ENCODE data around the gene PLK3. TPM values are rescaled to one million over a fixed set of nuclear protein-coding genes. Genes with fewer than 3 reads are reported as not detected.
A peak's percentile ranks its signal among the peaks of the same experiment; 100 is the strongest.

PLK3 gene
- total and polyA plus RNA-seq, 10 of the 15 experiments (the other 5 are each of a cell fraction or from before 2014, with no cell fraction given): 1.5 to 23.2 (median 12.1) TPM

DNA sequence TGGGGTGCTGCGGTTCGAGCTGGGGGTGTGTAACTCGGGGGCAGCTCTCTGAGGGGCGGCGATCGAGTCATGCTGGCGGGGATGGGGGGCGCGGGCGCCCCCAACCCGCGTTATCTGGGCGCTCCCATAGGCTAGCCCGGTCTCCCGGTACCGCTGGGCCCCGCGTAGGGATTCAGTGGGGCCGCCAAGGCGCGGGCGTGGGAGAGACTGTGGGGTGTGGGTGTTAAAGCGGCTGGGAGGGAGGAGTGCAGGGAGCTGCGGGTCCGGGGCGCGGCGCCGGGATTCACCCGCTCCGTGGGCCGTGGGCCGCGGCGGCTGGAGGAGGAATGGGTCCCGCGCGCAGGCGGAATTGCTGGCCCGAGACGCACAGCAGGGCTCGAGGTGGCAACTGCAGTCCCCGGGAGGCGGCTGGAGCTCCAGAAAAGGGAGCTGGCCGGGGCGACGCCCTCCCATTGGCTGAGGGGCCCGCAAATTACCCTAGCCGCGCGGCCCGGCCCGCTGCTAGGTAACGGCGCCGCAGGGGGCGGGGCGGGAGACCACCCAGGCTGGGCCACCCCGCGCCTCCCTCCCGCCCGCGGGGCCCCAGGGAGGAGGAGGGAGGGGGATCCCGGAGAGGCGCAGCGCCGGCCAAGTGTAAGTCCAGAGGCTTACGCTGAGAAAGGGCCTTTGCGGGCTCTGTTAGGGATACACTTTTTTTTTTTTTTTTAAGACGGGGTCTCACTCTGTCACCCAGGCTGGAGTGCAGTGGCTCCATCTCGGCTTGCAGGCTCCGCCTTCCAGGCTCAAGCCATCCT, 42.9 kb downstream of the PLK3 start, which contains the start of gene PTCH2:
TSS of gene PTCH2 (minus strand) at position 392 of the 794 bp plus-strand sequence. CDS start at position 71, 321 bp downstream.
- TF ChIP-seq IKZF1 (conservative IDR thresholded peaks at IDR 0.05) (peak; percentile 15; the same call in 1 of the 2 replicates), RAD21 (IDR thresholded peaks at IDR 0.05; ENCODE audit: insufficient read depth, low read depth, low read length) (no peak), CBX5 (IDR thresholded peaks at IDR 0.05; ENCODE audit: low read depth) (no peak), EGR1 (IDR thresholded peaks at IDR 0.05; ENCODE audit: borderline replicate concordance in 1 of 2, low read depth in 2 of 2, low read length in 2 of 2) (peak in 1 of 2 experiments; percentile 14; a peak in 1 of 3 replicates), NFYB (IDR thresholded peaks at IDR 0.05; ENCODE audit: insufficient read depth, low read depth, low read length) (0 out of 2 replicates have a peak, but pooled peaks have one; percentile 22)
- TF ChIP-seq, protein P1, sequence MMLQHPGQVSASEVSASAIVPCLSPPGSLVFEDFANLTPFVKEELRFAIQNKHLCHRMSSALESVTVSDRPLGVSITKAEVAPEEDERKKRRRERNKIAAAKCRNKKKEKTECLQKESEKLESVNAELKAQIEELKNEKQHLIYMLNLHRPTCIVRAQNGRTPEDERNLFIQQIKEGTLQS (IDR thresholded peaks at IDR 0.05; ENCODE audit: borderline replicate concordance, extremely low read depth, low read depth, low read length): no peak
- H3K4me1 ChIP-seq (ENCODE audit: control insufficient read depth, insufficient read depth, low read length): no peaks in the 10 kb centered on the region
- intact Hi-C loops (cut with micrococcal nuclease; ENCODE audit: unreplicated experiment) (no loop called here), in situ Hi-C loops (cut with MboI) (no loop called here)
- SMC1A ChIA-PET (ENCODE audit: uncharacterized antibody, unreplicated experiment): interaction anchor here (0.6 kb wide), 2 partner anchors 143 to 190 kb away, joined by 3 read pairs; partner anchors contain the start of gene EIF2B3
- H3K27me3 ChIP-seq (replicated peaks in 1 of 2; ENCODE audit: control insufficient read depth in 2 of 2, insufficient read depth in 2 of 2, low read length in 1 of 2): no peaks in the 10 kb centered on the region
- peak; percentile 85 for ATAC-seq
- no peaks in the 10 kb centered on the region for H3K36me3 ChIP-seq (ENCODE audit: control insufficient read depth in 2 of 2, insufficient read depth in 2 of 2, low read length in 1 of 2)
- no peaks in the 10 kb centered on the region for H3K9me3 ChIP-seq (replicated peaks; ENCODE audit: control insufficient read depth, insufficient read depth, low read length)
- CTCF ChIA-PET: no interaction called here
- H2AFZ ChIP-seq (ENCODE audit: control insufficient read depth, low read depth, low read length): peak within 1 kb of the TSS; percentile 60
- peak within 1 kb of the TSS; percentile 47; the same call in 1 of the 2 replicates for H3K4me3 ChIP-seq
- RAD21 ChIA-PET (ENCODE audit: unreplicated experiment): interaction anchor here (1.1 to 1.3 kb wide), 2 partner anchors 43 to 121 kb away, joined by 3 to 6 read pairs; partner anchors contain the start of gene PLK3
- H3K79me2 ChIP-seq (ENCODE audit: control insufficient read depth, insufficient read depth, low read length): no peaks in the 10 kb centered on the region
- H3K9ac ChIP-seq (ENCODE audit: control insufficient read depth, insufficient read depth, low read length): no peak within 1 kb of the TSS; the same call in 1 of the 2 replicates
- DNase-seq (ENCODE audit: low read depth, low spot score): no peak
- FAIRE-seq: no peak
- H3K4me2 ChIP-seq (ENCODE audit: control insufficient read depth, insufficient read depth): peak within 1 kb of the TSS; percentile 77
- no peaks in the 10 kb centered on the region for H4K20me1 ChIP-seq (ENCODE audit: control insufficient read depth, insufficient read depth)
- 23% methylated on average over 51 of the region's 72 CpGs for WGBS (ENCODE audit: insufficient coverage, insufficient replicate concordance, low lambda C conversion rate, missing lambda C conversion rate)
- POLR2A ChIA-PET: interaction anchor here (0.5 to 0.7 kb wide), 3 partner anchors 66 to 751 kb away, joined by 4 to 6 read pairs (median 5); no protein-coding TSS in a partner anchor
- H3K27ac ChIP-seq (ENCODE audit: control insufficient read depth, insufficient read depth): no peak within 1 kb of the TSS
- no TSS peak for BruUV-seq (replicated peaks)

Measured in GM12878 (cell line).